ENCODE measurements around the gene PLA2G2E.
"Not testable (repeated sequence)": the region's sequence is repeated elsewhere in the genome, so short reads cannot be mapped to it uniquely, and the experiment has no call there.

The PLA2G2E gene

GRCh38 chr1:19923137-19923952, at the start of gene PLA2G2E:
Gene PLA2G2E (minus strand): TSS chr1:19923617. CDS start chr1:19923559, 58 bp downstream.
- no peak for DNase-seq

- no peak for DNase-seq
These were observed 48.2 kb upstream of the PLA2G2E start for GRCh38 chr1:19971664-19972063.

- DNase-seq: no peak
These were observed 46.7 kb upstream of the PLA2G2E start for GRCh38 chr1:19969898-19970660.

DNA sequence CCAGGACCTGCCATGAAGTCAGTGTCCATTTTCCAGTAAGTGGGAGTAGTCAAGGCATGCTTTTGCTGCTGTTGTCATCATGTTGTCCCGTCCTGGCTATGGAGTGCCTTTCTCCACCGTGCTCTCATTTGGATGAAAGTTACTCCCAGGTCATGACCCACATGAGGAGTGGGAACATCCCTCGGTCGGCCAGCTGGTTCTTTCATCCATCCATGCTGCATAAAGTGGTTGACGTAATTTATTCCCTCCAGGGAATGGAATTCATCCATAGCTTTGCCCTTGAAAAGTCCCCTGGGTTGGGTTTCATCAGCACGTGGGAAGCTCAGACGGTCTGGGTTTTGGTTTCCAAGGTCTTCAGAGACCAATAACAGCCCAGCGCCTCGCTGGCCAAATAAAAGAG, 44.4 kb upstream of the PLA2G2E start:
- DNase-seq: no peak

DNA sequence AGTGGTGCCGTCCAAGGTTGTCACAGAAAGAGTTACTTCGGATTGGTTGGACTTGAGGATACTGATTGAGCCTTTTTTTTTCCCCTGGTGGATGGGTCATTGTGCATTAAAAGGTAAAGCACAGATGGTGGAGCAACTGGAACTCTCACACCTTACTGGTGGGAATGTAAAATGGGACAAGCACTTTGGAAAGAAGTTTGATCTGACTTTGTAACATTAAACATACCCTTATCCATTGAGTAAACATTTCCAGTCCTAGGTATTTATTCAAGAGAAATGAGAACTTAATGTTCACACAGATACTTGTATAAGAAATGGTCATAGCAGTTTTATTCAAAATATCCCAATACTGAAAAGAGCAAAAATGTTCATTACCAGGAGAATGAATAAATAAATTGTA, 41.1 kb upstream of the PLA2G2E start:
- DNase-seq: no peak

GRCh38 chr1:19963636-19964035, 40.2 kb upstream of the PLA2G2E start:
- no peak for DNase-seq

GRCh38 chr1:19960591-19960990, 37.2 kb upstream of the PLA2G2E start:
- no peak for DNase-seq

DNA sequence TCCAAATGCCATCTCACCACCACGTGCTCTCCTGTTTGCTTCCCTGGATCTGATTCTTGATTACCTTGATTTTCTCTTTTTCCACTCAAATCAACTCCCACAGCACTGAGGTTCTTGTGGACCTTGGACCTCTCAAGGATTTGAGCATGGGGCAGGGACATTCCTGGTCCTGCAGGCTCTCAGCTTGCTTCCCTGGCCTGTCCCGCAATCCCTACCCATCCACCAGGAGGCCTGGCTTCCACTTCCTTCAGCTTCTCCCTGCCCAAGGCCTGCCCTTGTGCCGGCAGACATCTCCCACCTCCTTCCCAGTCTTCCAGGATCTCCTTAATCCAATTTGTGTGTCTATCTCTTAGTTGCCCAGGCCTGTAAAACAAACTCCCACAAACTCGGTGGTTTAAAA, 34.4 kb upstream of the PLA2G2E start:
- DNase-seq: no peak

- DNase-seq: no peak
These were observed 32.2 kb upstream of the PLA2G2E start for GRCh38 chr1:19955534-19956170.

- no peak for DNase-seq
These were observed 30.6 kb upstream of the PLA2G2E start for GRCh38 chr1:19954059-19954458.

- no peak for DNase-seq
These were observed 25.6 kb upstream of the PLA2G2E start for GRCh38 chr1:19949016-19949415.

DNA sequence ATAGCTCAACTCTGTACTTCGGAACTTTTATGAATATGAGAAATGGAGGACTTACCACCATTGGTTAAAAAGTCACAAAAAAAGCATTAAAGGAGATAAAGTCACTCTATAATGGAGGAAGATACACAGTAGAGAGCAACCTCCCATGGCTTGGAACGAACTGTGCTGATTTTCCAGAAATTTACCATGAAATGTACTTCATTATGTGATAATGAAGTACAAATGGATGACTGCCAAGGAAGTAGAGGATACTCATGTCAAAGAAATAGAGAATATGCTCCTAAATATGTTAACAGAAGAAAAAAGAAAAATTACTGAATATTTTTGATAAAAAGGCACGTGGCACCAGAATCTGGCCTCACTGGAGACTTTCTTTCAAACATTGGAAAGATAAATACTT, 23.6 kb upstream of the PLA2G2E start:
- no peak for DNase-seq

DNA sequence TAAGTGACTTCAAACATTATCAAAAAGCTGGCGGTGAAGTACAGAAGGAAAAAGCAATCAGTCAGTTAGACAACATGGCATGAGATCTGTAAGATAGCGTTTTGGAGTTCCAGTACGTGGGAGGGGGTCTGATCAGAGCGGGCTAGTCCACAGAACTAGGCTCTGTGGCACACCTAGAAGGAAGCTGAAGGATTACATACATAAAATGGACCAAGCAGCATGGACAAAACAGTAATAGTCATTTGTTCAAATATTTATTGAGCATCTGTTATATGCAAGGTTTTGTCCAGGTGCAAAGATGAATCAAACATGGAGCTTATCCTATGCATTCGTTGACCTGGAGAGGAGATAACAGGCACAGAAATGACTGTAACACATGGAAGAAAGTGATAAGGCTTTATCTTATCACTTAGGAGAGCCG, 22.9 kb upstream of the PLA2G2E start:
- no peak for DNase-seq

- DNase-seq: no peak
These were observed 22.5 kb upstream of the PLA2G2E start for GRCh38 chr1:19945914-19946313.

DNA sequence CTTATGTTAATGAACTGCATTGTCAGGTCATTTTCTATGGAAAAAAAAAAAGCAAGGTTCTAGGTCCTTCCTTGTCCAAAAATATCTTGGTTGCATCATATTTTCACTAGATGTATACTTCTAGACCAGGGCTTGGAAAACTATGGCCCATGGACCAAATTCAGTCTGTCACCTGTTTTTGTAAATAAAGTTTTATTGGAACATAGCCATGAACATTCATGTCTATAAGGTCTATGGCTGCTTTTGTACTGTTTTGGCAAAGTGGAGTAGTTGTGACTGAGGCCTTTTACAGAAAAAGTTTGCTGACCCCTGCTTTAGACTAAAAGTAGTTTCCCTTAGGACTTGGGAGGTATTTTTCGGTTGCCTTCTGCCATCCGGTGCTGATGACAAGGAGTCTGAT, 19.2 kb upstream of the PLA2G2E start:
- DNase-seq: no peak

DNA sequence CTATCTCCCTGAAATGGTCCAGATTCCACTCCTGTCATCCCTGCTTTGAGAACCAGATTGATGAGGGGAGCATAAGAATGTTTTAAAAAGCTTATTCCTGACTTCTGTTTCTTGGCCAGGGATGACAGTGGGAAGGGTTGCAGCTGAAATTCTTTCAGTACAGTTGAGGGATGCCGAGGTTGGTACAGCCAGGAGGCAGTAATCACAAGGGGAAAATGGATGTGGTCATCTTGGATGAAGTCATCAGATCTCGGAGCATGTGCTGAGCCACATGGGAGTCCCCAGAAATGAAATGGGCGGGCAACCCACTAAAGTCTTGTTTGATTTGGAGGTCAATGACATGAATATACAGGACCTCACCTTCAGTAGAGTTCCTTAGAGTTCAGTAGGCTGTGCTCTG, 18.7 kb upstream of the PLA2G2E start:
- no peak for DNase-seq

DNA sequence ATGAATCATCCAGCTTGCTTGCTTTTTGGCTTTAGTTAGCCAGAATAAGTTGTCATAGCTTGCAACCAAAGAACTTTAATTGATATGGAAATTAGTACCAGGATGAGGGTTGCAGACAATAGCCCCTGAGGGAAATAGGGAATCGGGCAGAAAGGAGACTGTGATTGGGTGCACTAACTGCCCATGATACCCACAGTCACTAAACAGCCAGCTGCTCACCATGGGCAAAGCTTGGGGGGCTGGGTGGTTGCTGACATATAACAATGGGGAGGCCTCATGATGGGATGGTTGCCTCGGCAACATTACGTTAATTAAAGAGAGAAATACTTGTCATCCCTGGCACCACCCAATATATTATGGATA, 17.8 kb upstream of the PLA2G2E start:
- no peak for DNase-seq

GRCh38 chr1:19940486-19941205, 17.2 kb upstream of the PLA2G2E start:
- no peak for DNase-seq

GRCh38 chr1:19938472-19938871, 15.1 kb upstream of the PLA2G2E start:
- no peak for DNase-seq

DNA sequence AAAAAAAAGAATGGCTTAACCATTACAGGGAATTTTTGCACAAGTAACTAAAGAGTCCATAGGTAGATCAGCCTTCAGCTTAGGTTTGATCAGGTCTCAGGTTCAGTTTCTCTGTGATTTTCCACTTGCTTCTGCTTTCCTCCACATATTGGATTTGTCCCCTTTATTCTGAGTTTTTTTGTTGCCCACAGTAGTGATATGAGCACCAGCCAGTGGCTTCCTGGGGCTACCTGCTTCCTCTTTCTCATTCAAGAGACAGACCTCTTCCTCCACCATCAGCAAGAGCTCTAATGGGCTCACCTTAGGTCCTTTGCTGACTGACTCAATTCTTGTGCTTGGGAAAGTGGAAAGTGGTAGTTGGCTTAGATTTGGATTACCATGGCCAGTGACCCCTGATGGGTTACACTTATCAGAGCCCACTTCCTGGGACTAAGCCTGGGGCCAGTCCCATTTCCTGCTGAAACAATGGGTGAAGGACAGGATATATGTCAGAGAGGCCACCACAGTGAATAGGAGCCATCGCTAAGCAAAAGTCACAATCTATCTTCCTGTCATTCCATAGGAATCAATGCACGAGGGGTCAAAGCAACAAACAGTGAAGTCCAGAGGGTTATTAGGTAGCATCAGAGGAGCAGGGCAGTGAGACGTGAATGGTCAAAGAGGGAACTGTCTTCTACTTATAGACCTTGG, 12.8 kb upstream of the PLA2G2E start:
- no peak for DNase-seq

- DNase-seq: no peak
These were observed 10.9 kb upstream of the PLA2G2E start for GRCh38 chr1:19934336-19934735.

DNA sequence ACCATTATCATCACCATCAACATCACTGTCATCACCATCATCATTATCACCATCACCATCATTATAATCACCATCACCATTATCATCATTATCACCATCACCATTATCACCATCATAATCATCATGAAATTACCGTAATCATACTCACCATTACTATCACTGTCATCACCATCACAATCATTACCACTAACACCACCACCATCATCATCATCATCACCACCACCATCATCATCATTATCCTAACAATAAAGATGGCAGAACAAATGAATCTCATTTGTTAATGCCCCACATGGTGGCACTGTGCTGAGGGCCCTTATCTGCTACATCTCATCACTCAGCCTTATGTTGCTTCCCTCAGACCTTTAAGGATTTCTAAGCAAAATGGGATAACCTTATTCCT, 9.4 kb upstream of the PLA2G2E start:
- no peak for DNase-seq

DNA sequence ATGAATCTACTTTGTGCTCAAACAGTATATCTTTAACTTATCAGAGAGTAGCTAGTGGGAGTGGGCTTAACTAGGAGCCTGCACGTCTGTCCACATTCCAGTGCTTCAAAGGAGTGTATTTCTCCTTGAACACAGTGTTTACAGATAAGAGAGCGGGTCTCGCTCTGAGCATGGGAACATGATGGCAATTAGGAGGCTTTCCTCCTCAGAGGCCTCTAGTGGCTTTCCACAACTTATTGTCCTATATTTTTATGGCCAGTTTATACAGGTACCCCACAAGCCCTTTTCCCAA, 3.7 kb upstream of the PLA2G2E start:
- not testable (repeated sequence) for DNase-seq
